Thoracic aorta (tissue), 2 donors: ENCODE results near the gene PCNA. TPM values are rescaled to one million over a fixed set of nuclear protein-coding genes. Genes with fewer than 3 reads are reported as not detected.
"Not testable (repeated sequence)": the region's sequence is repeated elsewhere in the genome, so short reads cannot be mapped to it uniquely, and the experiment has no call there.

Source experiments
- ATAC-seq: fragments of 150-250 bp; one replicate; pipeline ENCODE4 v1.8.0; 2017; ENCODE audit warnings: low read depth; ENCODE audit not compliant: insufficient number of reproducible peaks, low FRiP score
- DNase-seq: peaks from one replicate; pipeline ENCODE4 v3.0.0-alpha.2; 2020; ENCODE audit warnings: low spot score
- H3K27ac ChIP-seq, 2 donors: fragments of 200-600 bp; sonication (generic); 1 replicate in 1 of 2; 2 replicates in 1 of 2; pipeline ENCODE4 v1.5.1; 2016; ENCODE audit warnings: mild to moderate bottlenecking in 2 of 2, moderate library complexity in 2 of 2
- H3K27me3 ChIP-seq: fragments of 200-600 bp; sonication (generic); replicated peaks from 2 replicates; pipeline ENCODE4 v1.6.0; 2016; ENCODE audit warnings: mild to moderate bottlenecking; ENCODE audit not compliant: insufficient read depth
- H3K36me3 ChIP-seq: fragments of 200-600 bp; sonication (generic); one replicate; pipeline ENCODE4 v1.5.1; 2016
- H3K4me1 ChIP-seq, 2 donors: fragments of 200-600 bp; sonication (generic); 1 replicate in 1 of 2; 2 replicates in 1 of 2; pipeline versions ENCODE4 v1.5.1 to v1.6.0; 2016; ENCODE audit warnings: low read depth in 2 of 2, mild to moderate bottlenecking in 1 of 2; ENCODE audit not compliant: control insufficient read depth in 1 of 2
- H3K4me3 ChIP-seq: fragments of 200-600 bp; sonication (generic); 2 replicates; pipeline ENCODE4 v1.5.1; 2016; ENCODE audit warnings: mild to moderate bottlenecking
- H3K9me3 ChIP-seq: fragments of 200-600 bp; sonication (generic); 2 replicates; pipeline ENCODE4 v1.5.1; 2016
- total RNA-seq, 2 donors: library from RNA; depleted of rRNA; stranded (reverse); fragments of >200 nt; gene quantifications; one replicate each; pipeline versions ENCODE4 v1.1.0 to v1.2.3, GENCODE V29; 2016
- TF ChIP-seq, protein P1 (sequence below): fragments of 200-600 bp; sonication (generic); IDR thresholded peaks from one replicate; pipeline ENCODE4 v1.5.1; 2019; ENCODE audit warnings: antibody characterized with exemption

Gene PCNA
- total RNA-seq, 2 donors from 2014 or later, result 20.5 to 39.7 TPM

DNA sequence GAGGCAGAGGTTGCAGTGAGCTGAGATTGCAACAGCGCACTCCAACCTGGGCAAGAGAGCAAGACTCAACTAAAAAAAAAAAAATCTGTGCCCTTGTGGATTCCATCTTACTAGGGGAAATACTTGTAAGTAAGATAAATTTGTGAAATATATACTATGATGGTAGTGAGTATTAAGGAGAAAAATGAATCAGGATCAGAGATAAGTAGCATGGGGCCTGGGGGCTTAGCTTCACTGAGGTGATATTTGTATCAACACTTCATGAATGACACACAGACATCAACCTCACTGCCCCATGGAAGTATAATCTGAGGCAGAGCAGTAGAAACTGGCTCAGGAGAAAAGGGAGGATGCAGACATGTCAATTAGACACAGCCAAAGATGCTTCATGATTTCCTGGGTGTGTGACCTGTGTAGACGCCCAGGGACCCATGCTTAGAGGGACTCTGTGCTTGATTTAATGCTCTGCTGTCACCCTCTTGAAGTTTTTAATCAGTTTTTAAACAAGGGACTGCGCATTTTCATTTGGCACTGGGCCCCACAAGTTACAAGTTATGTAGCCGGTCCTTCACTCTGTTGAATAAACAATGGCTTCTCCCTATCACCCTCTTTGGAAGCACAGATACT, 41.9 kb downstream of the PCNA start:
- Histone ChIP-seq H3K4me1 (peaks cover 15 to 17% of the 10 kb centered on the region in 2 donors), H3K4me3 (peak overlapping the region; percentile 53), H3K27me3 (no peaks in the 10 kb centered on the region), H3K9me3 (no peaks in the 10 kb centered on the region), H3K36me3 (no peaks in the 10 kb centered on the region), H3K27ac (peak overlapping the region in 1 of 2 donors; percentile 42)
- no peak for ATAC-seq
- TF ChIP-seq, protein P1, sequence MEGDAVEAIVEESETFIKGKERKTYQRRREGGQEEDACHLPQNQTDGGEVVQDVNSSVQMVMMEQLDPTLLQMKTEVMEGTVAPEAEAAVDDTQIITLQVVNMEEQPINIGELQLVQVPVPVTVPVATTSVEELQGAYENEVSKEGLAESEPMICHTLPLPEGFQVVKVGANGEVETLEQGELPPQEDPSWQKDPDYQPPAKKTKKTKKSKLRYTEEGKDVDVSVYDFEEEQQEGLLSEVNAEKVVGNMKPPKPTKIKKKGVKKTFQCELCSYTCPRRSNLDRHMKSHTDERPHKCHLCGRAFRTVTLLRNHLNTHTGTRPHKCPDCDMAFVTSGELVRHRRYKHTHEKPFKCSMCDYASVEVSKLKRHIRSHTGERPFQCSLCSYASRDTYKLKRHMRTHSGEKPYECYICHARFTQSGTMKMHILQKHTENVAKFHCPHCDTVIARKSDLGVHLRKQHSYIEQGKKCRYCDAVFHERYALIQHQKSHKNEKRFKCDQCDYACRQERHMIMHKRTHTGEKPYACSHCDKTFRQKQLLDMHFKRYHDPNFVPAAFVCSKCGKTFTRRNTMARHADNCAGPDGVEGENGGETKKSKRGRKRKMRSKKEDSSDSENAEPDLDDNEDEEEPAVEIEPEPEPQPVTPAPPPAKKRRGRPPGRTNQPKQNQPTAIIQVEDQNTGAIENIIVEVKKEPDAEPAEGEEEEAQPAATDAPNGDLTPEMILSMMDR, result no peak
- no peak for DNase-seq

DNA sequence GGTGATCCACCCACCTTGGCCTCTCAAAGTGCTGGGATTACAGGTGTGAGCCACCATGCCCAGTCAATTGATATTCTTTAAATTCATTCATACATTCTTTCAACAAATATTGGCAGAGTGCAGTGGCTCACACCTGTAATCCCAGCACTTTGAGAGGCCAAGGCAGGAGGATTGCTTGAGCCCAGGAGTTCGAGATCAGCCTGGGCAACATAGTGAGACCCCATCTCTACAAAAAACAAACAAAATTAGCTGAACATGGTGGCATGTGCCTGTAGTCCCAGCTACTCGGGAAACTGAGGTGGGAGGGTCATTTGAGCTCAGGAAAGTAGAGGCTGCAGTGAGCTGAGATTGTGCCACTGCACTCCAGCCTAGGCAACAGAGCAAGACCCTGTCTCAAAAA, 42.8 kb downstream of the PCNA start:
- H3K4me3 ChIP-seq, H3K27me3 ChIP-seq, H3K36me3 ChIP-seq, DNase-seq, H3K27ac ChIP-seq, ATAC-seq, H3K9me3 ChIP-seq: not testable (repeated sequence)
- H3K4me1 ChIP-seq, result peaks cover 19 to 23% of the 10 kb centered on the region in 2 donors

DNA sequence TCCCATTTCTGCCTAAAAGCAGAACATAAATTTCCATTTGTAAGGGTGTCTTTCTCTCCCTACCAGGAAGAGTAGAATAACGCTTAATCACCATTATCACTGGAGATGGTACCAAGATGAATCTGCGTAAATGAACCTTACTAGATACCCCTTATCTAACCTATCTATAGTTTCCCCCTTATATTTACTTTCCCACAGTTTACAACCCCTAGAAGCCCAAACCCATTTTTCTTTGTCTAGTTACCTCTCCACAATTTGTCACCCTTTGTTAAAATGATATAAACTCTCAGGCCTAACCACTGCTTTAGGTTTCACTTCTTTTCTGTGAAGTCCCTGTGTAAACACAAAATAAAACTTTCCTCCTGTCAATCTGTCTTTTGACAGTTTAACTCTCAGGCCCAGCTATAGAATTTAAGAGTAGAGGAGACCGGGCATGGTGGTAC, 45.5 kb downstream of the PCNA start:
- Histone ChIP-seq H3K27ac (peak overlapping the region in 1 of 2 donors; percentile 87), H3K36me3 (no peaks in the 10 kb centered on the region), H3K4me3 (no peak overlapping the region), H3K4me1 (peaks cover 13 to 23% of the 10 kb centered on the region in 2 donors), H3K9me3 (no peaks in the 10 kb centered on the region), H3K27me3 (no peaks in the 10 kb centered on the region)
- ATAC-seq (no peak), DNase-seq (no peak)
- TF ChIP-seq, protein P1, result no peak

DNA sequence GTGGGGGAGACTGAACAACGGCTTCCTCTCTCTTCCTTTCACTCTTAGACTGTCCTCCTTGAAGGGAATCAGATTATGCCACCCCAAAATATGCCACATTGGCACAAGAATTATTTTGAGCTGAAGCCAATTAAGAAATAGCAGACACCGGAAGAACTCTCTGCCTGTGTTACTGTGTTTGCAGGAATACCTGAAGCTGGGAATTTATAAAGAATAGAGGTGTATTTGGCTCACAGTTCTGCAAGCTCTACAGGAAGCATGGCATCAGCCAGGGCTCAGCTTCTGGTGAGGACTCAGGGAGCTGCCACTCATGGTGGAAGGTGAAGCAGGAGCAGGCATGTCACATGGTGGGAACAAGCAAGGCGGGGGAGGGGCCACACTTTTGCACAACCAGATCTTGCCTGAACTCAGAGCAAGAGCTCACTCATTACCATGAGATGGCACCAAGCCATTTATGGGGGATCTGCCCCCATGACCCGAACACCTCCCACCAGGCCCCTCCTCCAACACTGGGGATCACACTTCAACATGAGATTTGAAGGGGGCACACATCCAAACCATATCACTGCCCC, 46.0 kb downstream of the PCNA start:
- TF ChIP-seq, protein P1, result no peak
- H3K9me3 ChIP-seq, result no peaks in the 10 kb centered on the region
- H3K4me3 ChIP-seq, result no peak overlapping the region
- no peaks in the 10 kb centered on the region for H3K36me3 ChIP-seq
- peak overlapping the region; percentile 9 to 87 for H3K27ac ChIP-seq
- H3K4me1 ChIP-seq, result peaks cover 13 to 18% of the 10 kb centered on the region in 2 donors
- no peaks in the 10 kb centered on the region for H3K27me3 ChIP-seq
- DNase-seq, result no peak
- ATAC-seq, result no peak

DNA sequence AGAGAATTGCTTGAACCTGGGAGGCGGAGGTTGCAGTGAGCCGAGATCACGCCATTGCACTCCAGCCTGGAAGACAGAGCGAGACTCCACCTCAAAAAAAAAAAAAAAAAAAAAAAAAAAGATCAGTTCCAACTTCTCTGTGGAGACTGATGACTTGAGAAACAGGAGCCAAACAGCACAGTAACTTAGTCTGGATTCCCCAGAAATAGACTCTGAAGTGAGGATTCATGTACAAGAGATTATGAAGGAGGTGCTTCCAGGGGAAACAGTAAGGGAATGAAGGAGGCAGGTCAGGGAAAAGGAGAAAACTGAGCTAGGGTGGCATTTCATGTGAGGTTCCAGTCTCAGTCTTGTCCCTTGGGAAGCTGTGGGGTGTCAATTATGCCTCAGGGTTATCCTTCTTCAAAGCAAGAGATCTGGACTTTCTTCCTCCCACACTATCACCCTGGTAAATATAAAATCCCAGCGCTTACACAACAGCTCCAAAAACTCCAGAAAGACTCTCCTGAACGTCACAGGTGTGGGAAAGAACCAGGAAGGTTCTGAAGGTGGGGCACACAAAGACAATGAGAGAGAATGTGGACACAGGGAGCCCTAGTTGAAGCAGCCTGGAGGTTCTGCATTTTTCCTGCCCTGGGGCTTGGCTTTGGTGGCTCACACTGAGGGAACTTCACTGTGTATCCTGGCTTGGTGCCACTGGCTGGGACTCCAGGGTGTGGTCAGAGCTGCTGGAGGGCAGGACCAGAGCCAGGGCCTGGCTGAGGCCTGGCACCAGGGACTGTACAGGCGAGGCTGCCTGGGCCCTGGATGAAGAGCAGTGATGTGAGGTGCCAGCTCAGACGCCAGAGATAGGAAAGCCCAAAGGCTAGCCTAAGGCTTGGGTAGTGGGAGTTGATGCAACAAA, 46.8 kb downstream of the PCNA start:
- TF ChIP-seq, protein P1, result no peak
- no peaks in the 10 kb centered on the region for H3K9me3 ChIP-seq
- H3K4me3 ChIP-seq, result no peak overlapping the region
- H3K27me3 ChIP-seq, result no peaks in the 10 kb centered on the region
- no peaks in the 10 kb centered on the region for H3K36me3 ChIP-seq
- H3K4me1 ChIP-seq, result peaks cover 13 to 18% of the 10 kb centered on the region in 2 donors
- DNase-seq, result peak; percentile 80
- ATAC-seq, result peak; percentile 81
- H3K27ac ChIP-seq, result peak overlapping the region; percentile 9 to 87

DNA sequence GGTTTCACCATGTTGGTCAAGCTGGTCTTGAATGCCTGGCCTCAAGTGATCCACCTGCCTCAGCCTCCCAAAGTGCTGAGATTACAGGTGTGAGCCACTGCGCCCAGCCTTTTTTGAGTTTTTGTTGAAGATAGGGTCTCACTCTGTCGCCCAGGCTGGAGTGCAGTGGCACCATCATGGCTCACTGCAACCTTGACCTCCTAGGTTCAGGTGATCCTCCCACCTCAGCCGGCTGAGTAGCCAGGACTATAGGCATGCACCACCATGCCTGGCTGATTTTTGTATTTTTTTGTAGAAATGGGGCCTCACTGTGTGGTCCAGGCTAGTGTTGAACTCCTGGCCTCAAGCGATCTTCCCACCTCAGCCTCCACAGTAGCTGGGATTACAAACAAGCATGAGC, 47.8 kb downstream of the PCNA start:
- not testable (repeated sequence) for H3K4me3 ChIP-seq, DNase-seq, ATAC-seq, H3K27ac ChIP-seq, H3K9me3 ChIP-seq, H3K36me3 ChIP-seq, H3K27me3 ChIP-seq
- H3K4me1 ChIP-seq, result peaks cover 13 to 18% of the 10 kb centered on the region in 2 donors
